ENCODE measurements around the gene SLC11A1. TPM values are rescaled to one million over a fixed set of nuclear protein-coding genes. Genes with fewer than 3 reads are reported as not detected.

The SLC11A1 gene
- total RNA-seq, 6 donors from 2014 or later: 145 to 3,249 (median 371) TPM

DNA sequence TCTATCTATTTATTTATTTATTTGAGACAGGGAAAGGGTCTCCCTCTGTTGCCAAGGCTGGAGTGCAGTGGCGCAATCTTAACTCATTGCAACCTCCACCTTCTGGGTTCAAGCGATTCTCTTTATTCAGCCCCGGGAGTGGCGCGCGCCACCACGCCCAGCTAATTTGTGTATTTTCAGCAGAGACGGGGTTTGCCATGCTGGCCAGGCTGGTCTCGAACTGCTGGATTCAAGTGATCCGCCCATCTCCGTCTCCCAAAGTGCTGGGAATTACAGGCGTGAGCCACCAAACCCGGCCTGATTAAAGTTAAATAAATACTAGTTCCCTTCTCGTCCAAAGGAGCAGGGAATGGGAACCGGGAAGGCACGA is 13.4 kb downstream of the SLC11A1 start:
- H3K4me1 ChIP-seq: peaks cover 17 to 48% (median 32%) of the 10 kb centered on the region in 4 donors
- no peaks in the 10 kb centered on the region for H3K9me3 ChIP-seq
- 25 to 27% methylated on average over 7 to 16 of the region's 16 CpGs for WGBS, 2 donors
- H3K4me3 ChIP-seq: peak overlapping the region; percentile 7 to 98 (median 92)
- no peak for TF ChIP-seq POLR2A (IDR thresholded peaks at IDR 0.05)
- TF ChIP-seq POLR2AphosphoS5 (IDR thresholded peaks at IDR 0.05): no peak
- no peak for TF ChIP-seq EP300 (IDR thresholded peaks at IDR 0.05)
- TF ChIP-seq, protein P1, sequence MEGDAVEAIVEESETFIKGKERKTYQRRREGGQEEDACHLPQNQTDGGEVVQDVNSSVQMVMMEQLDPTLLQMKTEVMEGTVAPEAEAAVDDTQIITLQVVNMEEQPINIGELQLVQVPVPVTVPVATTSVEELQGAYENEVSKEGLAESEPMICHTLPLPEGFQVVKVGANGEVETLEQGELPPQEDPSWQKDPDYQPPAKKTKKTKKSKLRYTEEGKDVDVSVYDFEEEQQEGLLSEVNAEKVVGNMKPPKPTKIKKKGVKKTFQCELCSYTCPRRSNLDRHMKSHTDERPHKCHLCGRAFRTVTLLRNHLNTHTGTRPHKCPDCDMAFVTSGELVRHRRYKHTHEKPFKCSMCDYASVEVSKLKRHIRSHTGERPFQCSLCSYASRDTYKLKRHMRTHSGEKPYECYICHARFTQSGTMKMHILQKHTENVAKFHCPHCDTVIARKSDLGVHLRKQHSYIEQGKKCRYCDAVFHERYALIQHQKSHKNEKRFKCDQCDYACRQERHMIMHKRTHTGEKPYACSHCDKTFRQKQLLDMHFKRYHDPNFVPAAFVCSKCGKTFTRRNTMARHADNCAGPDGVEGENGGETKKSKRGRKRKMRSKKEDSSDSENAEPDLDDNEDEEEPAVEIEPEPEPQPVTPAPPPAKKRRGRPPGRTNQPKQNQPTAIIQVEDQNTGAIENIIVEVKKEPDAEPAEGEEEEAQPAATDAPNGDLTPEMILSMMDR (IDR thresholded peaks at IDR 0.05): no peak
- DNase-seq (peak; percentile 40 to 82), ATAC-seq (ENCODE audit: low FRiP score in 2 of 2) (no peak)
- no peaks in the 10 kb centered on the region for H3K27me3 ChIP-seq
- H3K27ac ChIP-seq: peak overlapping the region; percentile 94 to 99 (median 99)
- peaks cover 0 to 4% (median 0%) of the 10 kb centered on the region in 4 donors for H3K36me3 ChIP-seq

DNA sequence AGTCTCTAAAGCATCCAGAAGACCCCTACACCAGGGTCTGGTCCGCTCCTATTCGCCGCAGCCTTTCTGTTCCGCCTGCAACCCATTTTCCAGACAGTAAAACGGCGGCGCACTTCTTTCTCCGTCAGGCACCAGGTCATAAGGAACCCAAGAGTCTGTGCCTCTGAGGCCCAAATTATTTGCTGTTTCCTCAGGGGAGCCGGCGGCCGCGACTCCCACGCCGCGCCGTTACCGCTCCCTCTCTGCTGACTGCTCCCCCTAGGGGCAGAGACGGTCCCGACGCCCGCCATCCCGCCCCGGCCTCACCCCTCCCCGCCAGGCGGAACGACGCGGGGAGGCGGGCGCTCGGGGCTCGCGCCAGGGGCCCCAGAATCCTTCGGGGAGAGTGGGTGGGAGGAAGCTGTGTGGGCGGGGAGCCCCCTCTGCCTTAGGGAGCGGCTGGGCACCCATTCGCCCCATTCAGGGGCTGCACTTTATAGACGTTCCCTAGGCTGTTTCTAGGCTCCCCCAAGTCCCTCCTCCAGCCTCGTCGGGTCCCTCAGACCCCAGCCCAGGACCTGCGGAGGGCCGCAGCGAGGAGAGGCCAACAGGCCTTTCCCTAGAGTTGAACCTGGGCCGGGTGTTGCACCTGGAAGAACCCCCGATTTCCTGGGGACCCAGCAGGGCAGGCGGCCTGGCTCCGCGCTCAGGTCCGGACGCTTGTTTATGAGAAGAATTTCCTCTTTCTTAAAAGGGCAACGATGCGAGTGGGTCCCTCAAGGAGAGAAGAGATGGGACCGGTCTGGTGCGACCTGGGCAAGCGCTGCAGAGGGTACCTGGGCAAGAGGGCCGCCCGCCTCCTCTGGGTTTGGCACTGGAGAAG is 14.0 kb downstream of the SLC11A1 start:
- peak; percentile 93 to 98 for DNase-seq
- Histone ChIP-seq H3K9me3 (no peaks in the 10 kb centered on the region), H3K36me3 (no peaks in the 10 kb centered on the region), H3K27me3 (no peaks in the 10 kb centered on the region), H3K27ac (peak overlapping the region; percentile 94 to 99 (median 99)), H3K4me3 (peak overlapping the region; percentile 73 to 98 (median 92)), H3K4me1 (peaks cover 19 to 50% (median 34%) of the 10 kb centered on the region in 4 donors)
- 3 to 6% methylated on average over 10 to 34 of the region's 57 CpGs for WGBS, 2 donors
- TF ChIP-seq POLR2AphosphoS5 (IDR thresholded peaks at IDR 0.05) (peak; percentile 80 to 93), EP300 (IDR thresholded peaks at IDR 0.05) (peak in 2 of 4 donors; percentile 20 to 60), POLR2A (IDR thresholded peaks at IDR 0.05) (peak in 3 of 4 donors; percentile 21 to 73 (median 41))
- TF ChIP-seq, protein P1 (IDR thresholded peaks at IDR 0.05): peak; percentile 92 to 98 (median 96)
- ATAC-seq (ENCODE audit: low FRiP score in 2 of 2): peak; percentile 70 to 92

DNA sequence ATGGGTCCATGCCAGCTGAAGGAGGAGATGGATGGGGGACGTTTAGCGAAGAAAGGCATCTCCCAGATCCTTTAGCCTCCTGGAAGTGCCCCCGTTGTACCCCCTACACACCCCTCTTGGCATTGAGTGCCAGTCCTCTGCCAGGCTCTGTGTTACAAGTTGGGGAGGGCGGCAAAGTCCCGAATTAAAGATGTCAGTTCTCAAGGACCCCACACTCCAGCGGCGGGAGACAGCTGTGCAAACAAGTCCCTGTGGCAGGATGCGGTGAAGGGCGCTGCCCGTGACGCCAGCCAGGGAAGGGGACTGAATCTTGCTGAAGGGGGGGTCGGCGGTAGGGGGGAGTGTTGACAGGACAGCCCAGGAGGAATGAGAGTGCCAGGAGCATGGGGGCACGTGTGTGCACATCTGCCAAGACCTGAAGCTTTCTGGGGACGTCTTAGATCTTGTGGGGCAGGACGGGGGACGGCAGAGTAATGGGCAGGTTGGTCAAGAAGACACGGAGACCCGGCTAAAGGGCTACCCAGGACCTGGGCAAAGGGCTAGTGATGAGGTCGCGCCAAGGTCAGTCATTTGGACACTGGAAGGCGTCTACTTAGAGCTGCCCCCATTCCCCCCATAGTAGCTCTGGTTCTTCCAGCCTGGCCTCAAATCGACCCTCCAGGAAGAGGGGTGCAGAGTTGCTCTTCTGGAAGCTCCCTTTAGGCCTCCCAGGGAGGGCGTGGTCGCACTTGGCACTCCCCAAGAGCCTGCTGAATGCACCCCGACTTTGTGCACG is 14.8 kb downstream of the SLC11A1 start:
- H3K27ac ChIP-seq: peak overlapping the region; percentile 94 to 99 (median 99)
- 1 to 5% methylated on average over 15 to 23 of the region's 27 CpGs for WGBS, 2 donors
- TF ChIP-seq EP300 (IDR thresholded peaks at IDR 0.05): peak in 1 of 4 donors; percentile 35
- TF ChIP-seq POLR2A (IDR thresholded peaks at IDR 0.05): peak in 2 of 4 donors; percentile 15 to 25
- TF ChIP-seq, protein P1 (IDR thresholded peaks at IDR 0.05): no peak
- TF ChIP-seq POLR2AphosphoS5 (IDR thresholded peaks at IDR 0.05): peak; percentile 44 to 67
- H3K27me3 ChIP-seq: no peaks in the 10 kb centered on the region
- H3K4me1 ChIP-seq: peaks cover 27 to 58% (median 42%) of the 10 kb centered on the region in 4 donors
- peak overlapping the region; percentile 73 to 98 (median 92) for H3K4me3 ChIP-seq
- ATAC-seq (ENCODE audit: low FRiP score in 2 of 2) (peak in 1 of 2 donors; percentile 4), DNase-seq (peak; percentile 86 to 90)
- H3K36me3 ChIP-seq: peaks cover 0 to 8% (median 3%) of the 10 kb centered on the region in 4 donors
- no peaks in the 10 kb centered on the region for H3K9me3 ChIP-seq

DNA sequence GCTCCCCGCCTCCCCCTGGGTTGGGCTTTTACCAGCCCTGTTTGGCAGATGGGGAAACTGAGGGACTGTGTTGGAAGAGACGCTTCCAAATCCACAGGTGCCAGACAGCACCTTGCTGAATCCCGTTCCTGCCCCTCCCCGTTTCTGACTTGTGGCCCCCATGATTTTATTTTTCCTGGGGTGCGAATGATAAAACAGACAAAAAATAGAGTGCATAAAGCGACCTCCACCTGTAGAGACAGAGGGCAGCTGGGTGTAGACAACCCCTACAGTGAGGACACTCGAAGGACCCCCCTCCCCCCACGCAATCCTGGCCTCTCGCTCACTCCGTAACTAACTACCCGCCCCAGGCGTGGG is 15.4 kb downstream of the SLC11A1 start:
- no peak for TF ChIP-seq POLR2AphosphoS5 (IDR thresholded peaks at IDR 0.05)
- TF ChIP-seq POLR2A (IDR thresholded peaks at IDR 0.05): no peak
- TF ChIP-seq, protein P1 (IDR thresholded peaks at IDR 0.05): no peak
- no peak for TF ChIP-seq EP300 (IDR thresholded peaks at IDR 0.05)
- no peaks in the 10 kb centered on the region for H3K27me3 ChIP-seq
- H3K4me3 ChIP-seq: peak overlapping the region; percentile 73 to 98 (median 92)
- no peaks in the 10 kb centered on the region for H3K9me3 ChIP-seq
- 5 to 6% methylated on average over 9 to 12 of the region's 12 CpGs for WGBS, 2 donors
- peaks cover 33 to 64% (median 48%) of the 10 kb centered on the region in 4 donors for H3K4me1 ChIP-seq
- H3K36me3 ChIP-seq: peaks cover 1 to 13% (median 9%) of the 10 kb centered on the region in 4 donors
- no peak for DNase-seq
- peak overlapping the region; percentile 94 to 99 (median 99) for H3K27ac ChIP-seq
- ATAC-seq (ENCODE audit: low FRiP score in 2 of 2): no peak

Data from upper lobe of left lung (tissue), 6 donors.